Hepatocyte (in vitro differentiated cells): ENCODE measurements around the gene SPATA2L.

Source experiments
- EZH2 ChIP-seq: fragments of 200-600 bp; sonication (generic); IDR thresholded peaks from 2 replicates; pipeline ENCODE4 v1.6.1; 2016; ENCODE audit warnings: antibody characterized with exemption, mild to moderate bottlenecking, borderline replicate concordance
- EZH2phosphoT487 ChIP-seq: fragments of 200-600 bp; sonication (generic); IDR thresholded peaks from one replicate; pipeline ENCODE4 v1.6.1; 2018; ENCODE audit warnings: antibody characterized with exemption, mild to moderate bottlenecking, low read depth, moderate library complexity; ENCODE audit not compliant: unreplicated experiment, severe bottlenecking
- TF ChIP-seq, protein P1 (sequence below): fragments of 200-600 bp; sonication (generic); IDR thresholded peaks from 2 replicates; pipeline ENCODE4 v1.5.1; 2016; ENCODE audit warnings: antibody characterized with exemption, mild to moderate bottlenecking; ENCODE audit not compliant: poor library complexity

DNA sequence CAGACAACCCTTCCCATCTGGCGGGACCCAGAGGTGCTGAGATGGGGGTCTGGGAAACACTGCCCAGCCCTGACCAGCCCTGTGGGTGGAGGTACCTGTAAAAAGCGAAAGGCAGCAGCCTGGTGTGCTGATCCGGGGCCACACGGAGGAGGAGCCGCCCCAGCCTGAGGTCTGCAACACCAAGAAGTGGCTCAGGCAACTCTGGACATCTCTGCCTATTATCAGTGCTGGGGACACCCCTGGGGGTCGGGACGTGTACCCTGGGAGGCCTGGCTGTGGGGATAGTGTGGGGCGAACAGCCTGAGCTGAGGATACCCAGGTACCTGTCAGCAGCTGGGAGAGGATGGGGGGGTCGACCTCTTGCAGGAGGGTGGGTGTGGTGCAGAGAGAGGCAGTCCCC, 37.9 kb upstream of the SPATA2L start:
- TF ChIP-seq, protein P1, sequence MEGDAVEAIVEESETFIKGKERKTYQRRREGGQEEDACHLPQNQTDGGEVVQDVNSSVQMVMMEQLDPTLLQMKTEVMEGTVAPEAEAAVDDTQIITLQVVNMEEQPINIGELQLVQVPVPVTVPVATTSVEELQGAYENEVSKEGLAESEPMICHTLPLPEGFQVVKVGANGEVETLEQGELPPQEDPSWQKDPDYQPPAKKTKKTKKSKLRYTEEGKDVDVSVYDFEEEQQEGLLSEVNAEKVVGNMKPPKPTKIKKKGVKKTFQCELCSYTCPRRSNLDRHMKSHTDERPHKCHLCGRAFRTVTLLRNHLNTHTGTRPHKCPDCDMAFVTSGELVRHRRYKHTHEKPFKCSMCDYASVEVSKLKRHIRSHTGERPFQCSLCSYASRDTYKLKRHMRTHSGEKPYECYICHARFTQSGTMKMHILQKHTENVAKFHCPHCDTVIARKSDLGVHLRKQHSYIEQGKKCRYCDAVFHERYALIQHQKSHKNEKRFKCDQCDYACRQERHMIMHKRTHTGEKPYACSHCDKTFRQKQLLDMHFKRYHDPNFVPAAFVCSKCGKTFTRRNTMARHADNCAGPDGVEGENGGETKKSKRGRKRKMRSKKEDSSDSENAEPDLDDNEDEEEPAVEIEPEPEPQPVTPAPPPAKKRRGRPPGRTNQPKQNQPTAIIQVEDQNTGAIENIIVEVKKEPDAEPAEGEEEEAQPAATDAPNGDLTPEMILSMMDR = no peak
- TF ChIP-seq EZH2 = no peak
- TF ChIP-seq EZH2phosphoT487 = no peak
